K562 (cell line): ENCODE results near the gene VPS26A. TPM values are rescaled to one million over a fixed set of nuclear protein-coding genes. Genes with fewer than 3 reads are reported as not detected.

ENCODE experiments used
- ATAC-seq: fragments of 200-7000 bp; cut with Tn5 transposase; 3 replicates; pipeline ENCODE4 v1.9.1; 2020; ENCODE audit warnings: moderate library complexity
- BruUV-seq: library from RNA; stranded (reverse); fragments of 400-500 nt; replicated peaks from 2 replicates; lab custom pipeline; 2021; lab: Mats Ljungman, UMichigan
- CTCF ChIA-PET: fragments of 300-600 bp; formaldehyde crosslinking; extraction: SDS; loops from one replicate; lab custom pipeline; 2021; ENCODE audit warnings: low intra/inter-chr PET ratio; lab: Yijun Ruan, JAX
- POLR2A ChIA-PET: fragments of 300-600, 350-650 bp; sonication (Branson Sonifier 250); formaldehyde crosslinking; extraction: SDS; loops from one replicate; lab custom pipeline; 2021; ENCODE audit warnings: antibody characterized with exemption, inconsistent platforms; lab: Yijun Ruan, JAX
- DNase-seq, 4 experiments: peaks; one replicate each; pipeline versions ENCODE4 v3.0.0 to v3.0.0-alpha.2; 2011 to 2018; ENCODE audit warnings: low spot score in 3 of 4, mixed read lengths in 3 of 4; ENCODE audit errors: extremely low read depth in 1 of 4
- FAIRE-seq: peaks from 2 replicates; lab custom pipeline; 2011; peaks lifted over from hg19 to GRCh38; lab: Jason Lieb, UNC
- H2AFZ ChIP-seq: 2 replicates; pipeline ENCODE4 v1.6.0; 2011; ENCODE audit warnings: low read depth, low read length, control low read depth, inconsistent platforms
- H3K27ac ChIP-seq: fragments of 200-600 bp; 3 replicates; pipeline ENCODE4 v1.8.0; 2011; ENCODE audit warnings: low read depth, mild to moderate bottlenecking, control low read depth, inconsistent platforms, low read length, moderate library complexity, mixed read lengths; ENCODE audit errors: extremely low read depth
- H3K27me3 ChIP-seq, 2 experiments: fragments of 300-600 bp in 1 of 2; 2 replicates in 1 of 2; 3 replicates in 1 of 2; pipeline versions ENCODE4 v1.6.0 to v1.8.0; 2011; ENCODE audit warnings: inconsistent platforms in 2 of 2, low read length in 2 of 2, mild to moderate bottlenecking in 1 of 2, mixed read lengths in 1 of 2, moderate library complexity in 1 of 2; ENCODE audit not compliant: control insufficient read depth in 2 of 2, insufficient read depth in 2 of 2
- H3K36me3 ChIP-seq: fragments of 300-600 bp; 3 replicates; pipeline ENCODE4 v1.8.0; 2011; ENCODE audit warnings: mild to moderate bottlenecking, low read length, inconsistent platforms; ENCODE audit not compliant: control insufficient read depth, insufficient read depth
- H3K4me1 ChIP-seq, 2 experiments: fragments of 200-600 bp in 1 of 2; replicated peaks in 1 of 2; 2 replicates in 1 of 2; 3 replicates in 1 of 2; pipeline versions ENCODE4 v1.5.1 to v1.8.0; 2011; ENCODE audit warnings: inconsistent platforms in 2 of 2, low read length in 2 of 2, mild to moderate bottlenecking in 1 of 2, mixed read lengths in 1 of 2, moderate library complexity in 1 of 2; ENCODE audit not compliant: control insufficient read depth in 2 of 2, insufficient read depth in 2 of 2
- H3K4me2 ChIP-seq: 2 replicates; pipeline ENCODE4 v1.6.1; 2011; ENCODE audit warnings: low read length, control low read depth, inconsistent platforms, mixed read lengths; ENCODE audit not compliant: insufficient read depth
- H3K4me3 ChIP-seq: fragments of 200-600 bp; sonication (generic), shearing (Covaris generic); 2 replicates; pipeline ENCODE4 v1.5.1; 2016; ENCODE audit warnings: control low read depth, inconsistent platforms
- H3K79me2 ChIP-seq: fragments of 200-600 bp; 3 replicates; pipeline ENCODE4 v1.8.0; 2011; ENCODE audit warnings: low read length, inconsistent platforms; ENCODE audit not compliant: control insufficient read depth, insufficient read depth
- H3K9ac ChIP-seq, 2 experiments: 2 replicates each; pipeline versions ENCODE4 v1.6.0 to v1.6.1; 2011; ENCODE audit warnings: low read depth in 2 of 2, low read length in 2 of 2, control low read depth in 1 of 2, inconsistent platforms in 1 of 2, mild to moderate bottlenecking in 1 of 2, mixed read lengths in 1 of 2; ENCODE audit not compliant: insufficient read depth in 1 of 2
- H3K9me1 ChIP-seq: one replicate; pipeline ENCODE4 v1.6.0; 2011; ENCODE audit warnings: inconsistent platforms, mild to moderate bottlenecking, low read length, moderate library complexity; ENCODE audit not compliant: control insufficient read depth, insufficient read depth
- H3K9me3 ChIP-seq: replicated peaks from 2 replicates; pipeline ENCODE4 v1.5.1; 2011; ENCODE audit warnings: low read depth, low read length, inconsistent platforms; ENCODE audit not compliant: control insufficient read depth, insufficient read depth
- H4K20me1 ChIP-seq: replicated peaks from 2 replicates; pipeline ENCODE4 v1.6.1; 2011; ENCODE audit warnings: low read length, inconsistent platforms, mixed read lengths; ENCODE audit not compliant: control insufficient read depth, insufficient read depth
- BDP1 ChIP-seq: IDR thresholded peaks from 3 replicates; pipeline ENCODE4 v1.6.1; 2011; ENCODE audit not compliant: insufficient read length, insufficient read depth
- E2F3 ChIP-seq: fragments of 250-450 bp; sonication (Bioruptor Pico); IDR thresholded peaks from 2 replicates; pipeline ENCODE4 v1.4.0; 2020; ENCODE audit warnings: mild to moderate bottlenecking
- FOXJ3 ChIP-seq: sonication (generic); formaldehyde crosslinking; IDR thresholded peaks from 2 replicates; pipeline ENCODE4 v1.4.0; 2020; ENCODE audit warnings: mild to moderate bottlenecking, missing genetic modification reagents
- GATA2 ChIP-seq: sonication (generic); formaldehyde crosslinking; IDR thresholded peaks from 2 replicates; pipeline ENCODE4 v1.4.0; 2020; ENCODE audit warnings: mild to moderate bottlenecking, missing genetic modification reagents
- HDAC8 ChIP-seq: fragments of 450-650 bp; IDR thresholded peaks from 2 replicates; pipeline ENCODE4 v1.6.1; 2016; ENCODE audit warnings: mild to moderate bottlenecking, missing genetic modification characterization, moderate library complexity, missing compliant biosample characterization
- HEY1 ChIP-seq: fragments of 250-450 bp; sonication (Bioruptor Pico); IDR thresholded peaks from 2 replicates; pipeline ENCODE4 v1.5.0; 2020; ENCODE audit warnings: mild to moderate bottlenecking, moderate library complexity, borderline replicate concordance
- HMBOX1 ChIP-seq: sonication (generic); IDR thresholded peaks from 2 replicates; pipeline ENCODE4 v1.6.1; 2016
- MCM3 ChIP-seq: fragments of 450-650 bp; IDR thresholded peaks from 2 replicates; pipeline ENCODE4 v1.6.1; 2016
- NFRKB ChIP-seq: fragments of 450-650 bp; IDR thresholded peaks from 2 replicates; pipeline ENCODE4 v1.6.1; 2016; ENCODE audit warnings: low read depth
- SMARCB1 ChIP-seq: IDR thresholded peaks from 2 replicates; pipeline ENCODE4 v1.6.1; 2011; ENCODE audit warnings: improper control_type of control experiment, low read depth; ENCODE audit not compliant: insufficient read length
- SRSF1 ChIP-seq: fragments of 200-400 bp; formaldehyde crosslinking; IDR thresholded peaks from 2 replicates; pipeline ENCODE4 v1.6.1; 2017; ENCODE audit warnings: mild to moderate bottlenecking, low read depth, low read length, moderate library complexity
- TFE3 ChIP-seq: fragments of 450-650 bp; formaldehyde crosslinking; IDR thresholded peaks from 2 replicates; pipeline ENCODE4 v1.4.0; 2020; ENCODE audit warnings: mild to moderate bottlenecking, mixed read lengths
- ZNF121 ChIP-seq: sonication (generic); formaldehyde crosslinking; conservative IDR thresholded peaks from 2 replicates; pipeline ENCODE4 v1.8.0; 2022; ENCODE audit warnings: missing genetic modification reagents
- WGBS: fragments of 100-300 bp; shearing (Covaris generic); methylation state at CpG from one replicate; pipeline ENCODE4 v1.1.6; 2016; ENCODE audit warnings: low coverage, mixed read lengths; ENCODE audit not compliant: insufficient coverage; ENCODE audit errors: missing lambda C conversion rate; 5-methylcytosine and 5-hydroxymethylcytosine counted together
- in situ Hi-C: fragments of 300-500 bp; cut with MboI; formaldehyde crosslinking; loops from 4 replicates; pipeline ENCODE4 v1.15.0; 2018; ENCODE audit warnings: inconsistent platforms, mixed read lengths
- intact Hi-C: fragments of 100-400 bp; cut with micrococcal nuclease; formaldehyde crosslinking; loops from 2 replicates; pipeline ENCODE4 v1.14.2; 2022
- polyA plus RNA-seq, 8 experiments: library from polyadenylated mRNA; depleted of rRNA in 4 of 8; stranded (reverse) in 5 of 8; unstranded in 3 of 8; fragments of >200 nt; fragmentation: Nextera tagmentation in 2 of 8; fragmentation: Illumina TruSeq in 1 of 8; extraction: Ambion mirVana in 2 of 8; extraction: Trizol in 1 of 8; gene quantifications; 2 replicates each; pipeline versions ENCODE4 v1.2.1 to v1.2.3, GENCODE V29; 2011 to 2014; ENCODE audit warnings: inconsistent platforms in 1 of 8, missing spikeins in 1 of 8
- total RNA-seq, 7 experiments: library from RNA; depleted of rRNA in 6 of 7; stranded (reverse); fragments of >200 nt in 6 of 7; fragmentation: Illumina TruSeq in 2 of 7; extraction: Trizol in 2 of 7; gene quantifications; 2 replicates each; pipeline versions ENCODE4 v1.2.1 to v1.2.3, GENCODE V29; 2011 to 2021; ENCODE audit warnings: low replicate concordance in 1 of 7
- TF ChIP-seq, protein P1 (sequence below), 2 experiments: fragments of 450-650 bp in 1 of 2; sonication (generic) in 1 of 2; formaldehyde crosslinking in 1 of 2; IDR thresholded peaks in 1 of 2; conservative IDR thresholded peaks in 1 of 2; 2 replicates each; pipeline versions ENCODE4 v1.6.1 to v1.8.1; 2016 to 2023; ENCODE audit warnings: mild to moderate bottlenecking in 2 of 2, moderate library complexity in 2 of 2, inconsistent platforms in 1 of 2, missing genetic modification reagents in 1 of 2

Gene VPS26A
- total and polyA plus RNA-seq, 9 of the 15 experiments (the other 6 are each of a cell fraction or from before 2014, with no cell fraction given): 47.1 to 137 (median 69.3) TPM

DNA sequence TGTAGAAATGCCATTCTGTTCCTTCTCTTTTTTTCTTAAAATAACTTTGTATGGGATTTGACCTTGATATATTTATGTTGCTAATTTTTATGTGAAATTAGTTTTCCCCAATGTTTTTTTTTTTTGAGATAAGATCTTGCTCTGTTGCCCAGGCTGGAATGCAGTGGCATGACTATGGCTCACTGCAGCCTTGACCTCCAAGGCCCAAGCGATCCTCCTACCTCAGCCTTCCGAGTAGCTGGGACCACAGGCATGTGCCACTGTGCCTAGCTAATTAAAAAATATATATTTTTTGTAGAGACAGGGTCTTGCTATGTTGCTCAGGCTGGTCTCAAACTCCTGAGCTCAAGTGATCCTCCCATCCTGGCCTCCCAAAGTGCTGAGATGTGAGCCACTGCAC, 16.0 kb downstream of the VPS26A start:
- TF ChIP-seq ZNF121 (CRISPR knock-in tag) (peak; percentile 15; the same call in 1 of the 2 replicates), E2F3 (CRISPR knock-in tag) (no peak), GATA2 (CRISPR knock-in tag) (0 out of 2 replicates have a peak, but pooled peaks have one; percentile 21), BDP1 (no peak), FOXJ3 (no peak), SMARCB1 (no peak), HMBOX1 (no peak), NFRKB (no peak), MCM3 (no peak), HEY1 (CRISPR knock-in tag) (no peak), SRSF1 (no peak), TFE3 (CRISPR knock-in tag) (no peak), HDAC8 (tag) (no peak)
- TF ChIP-seq, protein P1, sequence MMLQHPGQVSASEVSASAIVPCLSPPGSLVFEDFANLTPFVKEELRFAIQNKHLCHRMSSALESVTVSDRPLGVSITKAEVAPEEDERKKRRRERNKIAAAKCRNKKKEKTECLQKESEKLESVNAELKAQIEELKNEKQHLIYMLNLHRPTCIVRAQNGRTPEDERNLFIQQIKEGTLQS (IDR thresholded peaks at IDR 0.05): no peak
- TF ChIP-seq, protein P1 (CRISPR knock-in tag; conservative IDR thresholded peaks at IDR 0.05): no peak
- BruUV-seq: no TSS peak
- Histone ChIP-seq H3K27ac (no peak overlapping the region), H3K4me3 (no peak overlapping the region), H3K9ac (no peak overlapping the region), H3K9me1 (no peaks in the 10 kb centered on the region), H2AFZ (no peak overlapping the region), H3K4me1 (no peaks in the 10 kb centered on the region), H3K4me2 (no peak overlapping the region), H3K36me3 (peaks cover 43% of the 10 kb centered on the region), H3K79me2 (peaks cover 72% of the 10 kb centered on the region), H4K20me1 (no peaks in the 10 kb centered on the region; the same call in 1 of the 2 replicates), H3K27me3 (no peaks in the 10 kb centered on the region), H3K9me3 (no peaks in the 10 kb centered on the region)
- 79% methylated on average over 2 of the region's 2 CpGs for WGBS
- DNase-seq (no peak), FAIRE-seq (no peak), ATAC-seq (no peak)
- POLR2A ChIA-PET: interaction anchor here (0.6 to 1.3 kb wide), 2 partner anchors 15 to 772 kb away, joined by 4 to 5 read pairs; no protein-coding TSS in a partner anchor
- CTCF ChIA-PET: no interaction called here
- intact Hi-C loops (no loop called here), in situ Hi-C loops (no loop called here)
